Superior temporal gyrus (tissue), 1 donor: ENCODE measurements around the gene C3orf62.
A peak's percentile ranks its signal among the peaks of the same experiment; 100 is the strongest.
"Not testable (repeated sequence)": the region's sequence is repeated elsewhere in the genome, so short reads cannot be mapped to it uniquely, and the experiment has no call there.

Experiments
- DNase-seq: peaks from one replicate; pipeline ENCODE4 v3.0.0-alpha.2; 2016; ENCODE audit errors: extremely low spot score

C3orf62 gene

DNA sequence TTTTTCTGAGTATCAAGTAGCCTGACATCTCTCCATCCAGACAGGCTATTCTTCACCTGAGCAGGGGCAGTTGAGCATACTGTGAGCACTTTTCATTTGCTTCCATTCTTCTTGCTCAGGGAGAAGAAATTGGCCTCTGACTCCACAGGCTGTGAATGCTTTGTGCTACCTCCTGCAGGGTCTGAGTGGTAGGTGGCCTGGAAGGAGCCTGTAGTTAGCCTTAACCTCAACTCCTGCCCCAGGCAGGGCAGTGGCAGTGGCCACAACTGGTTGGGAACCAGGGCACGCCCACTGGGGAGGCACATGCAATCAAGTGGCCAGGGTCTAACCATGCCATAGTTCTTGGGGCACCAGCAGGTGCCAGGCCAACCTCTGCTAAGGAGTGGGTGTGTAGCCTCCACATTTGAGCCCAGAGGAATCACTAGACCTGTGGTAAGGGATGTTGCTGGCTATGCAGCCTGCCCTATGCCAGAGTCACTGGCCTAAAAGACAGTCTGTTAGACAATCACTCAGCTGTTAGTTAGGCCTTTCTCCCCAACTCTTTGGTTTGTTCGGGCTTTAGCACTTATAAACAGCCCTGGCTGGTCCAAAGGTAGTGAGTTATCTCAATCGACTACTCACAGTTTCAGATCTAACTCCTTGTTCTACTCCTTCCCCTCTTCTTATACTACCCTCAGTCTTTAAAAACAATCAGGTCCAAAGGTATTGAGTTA, 7.4 kb downstream of the C3orf62 start:
- no peak for DNase-seq

DNA sequence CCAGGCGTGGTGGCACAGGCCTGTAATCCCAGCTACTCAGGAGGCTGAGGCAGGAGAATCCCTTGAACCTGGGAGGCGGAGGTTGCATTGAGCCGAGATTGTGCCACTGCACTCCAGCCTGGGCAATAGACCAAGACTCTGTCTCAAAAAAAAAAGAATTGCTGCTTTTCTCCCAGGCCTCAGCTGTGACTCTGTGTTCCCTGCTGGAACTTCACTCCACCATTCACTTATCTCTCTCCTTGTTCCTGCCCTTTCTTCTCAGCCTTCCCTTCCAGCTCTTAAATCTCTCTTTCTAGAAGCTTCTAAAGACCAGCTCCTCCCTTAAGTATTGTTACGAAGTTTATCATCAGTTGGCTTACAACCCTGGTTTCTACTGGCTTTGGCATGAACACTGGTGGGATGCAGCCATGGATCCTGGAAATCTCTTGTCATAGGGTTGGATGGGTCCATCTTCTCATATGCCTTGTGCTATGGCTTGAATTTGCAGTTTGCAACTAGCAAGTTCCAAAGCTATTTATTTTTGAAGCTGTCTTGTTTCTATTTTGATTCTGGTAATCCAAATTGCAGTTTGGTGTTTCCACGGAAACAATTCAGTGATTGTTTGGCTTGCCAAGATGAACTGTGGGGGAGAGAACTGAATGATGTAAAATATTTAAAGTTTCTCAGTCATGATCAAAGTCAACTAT, 10.5 kb downstream of the C3orf62 start:
- peak; percentile 60 for DNase-seq

GRCh38 chr3:49265661-49266386, 11.2 kb downstream of the C3orf62 start:
- DNase-seq = no peak

- DNase-seq = no peak
Observed at GRCh38 chr3:49263159-49263889, 13.7 kb downstream of the C3orf62 start.

- no peak for DNase-seq
Observed at GRCh38 chr3:49260806-49261324, 16.2 kb downstream of the C3orf62 start.

DNA sequence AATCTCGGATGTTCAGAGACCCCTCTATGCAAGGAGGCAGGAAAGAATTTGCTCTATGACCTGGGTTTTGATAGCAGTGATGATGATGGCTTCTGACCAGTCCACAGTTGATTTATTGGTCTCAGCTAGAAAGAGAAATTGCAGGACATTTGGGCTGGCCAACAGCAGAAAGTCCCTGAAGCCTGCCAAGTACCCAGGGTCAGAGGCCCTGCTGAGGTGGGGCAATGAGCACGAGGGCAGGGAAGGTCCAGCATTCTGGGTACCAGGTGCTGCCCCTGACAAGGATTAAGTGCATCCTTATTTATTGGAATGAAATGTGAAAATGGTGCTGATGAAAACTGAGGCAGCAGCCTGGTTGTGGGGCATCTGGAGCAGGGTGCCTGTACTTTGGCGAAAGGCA, 19.8 kb downstream of the C3orf62 start:
- no peak for DNase-seq

DNA sequence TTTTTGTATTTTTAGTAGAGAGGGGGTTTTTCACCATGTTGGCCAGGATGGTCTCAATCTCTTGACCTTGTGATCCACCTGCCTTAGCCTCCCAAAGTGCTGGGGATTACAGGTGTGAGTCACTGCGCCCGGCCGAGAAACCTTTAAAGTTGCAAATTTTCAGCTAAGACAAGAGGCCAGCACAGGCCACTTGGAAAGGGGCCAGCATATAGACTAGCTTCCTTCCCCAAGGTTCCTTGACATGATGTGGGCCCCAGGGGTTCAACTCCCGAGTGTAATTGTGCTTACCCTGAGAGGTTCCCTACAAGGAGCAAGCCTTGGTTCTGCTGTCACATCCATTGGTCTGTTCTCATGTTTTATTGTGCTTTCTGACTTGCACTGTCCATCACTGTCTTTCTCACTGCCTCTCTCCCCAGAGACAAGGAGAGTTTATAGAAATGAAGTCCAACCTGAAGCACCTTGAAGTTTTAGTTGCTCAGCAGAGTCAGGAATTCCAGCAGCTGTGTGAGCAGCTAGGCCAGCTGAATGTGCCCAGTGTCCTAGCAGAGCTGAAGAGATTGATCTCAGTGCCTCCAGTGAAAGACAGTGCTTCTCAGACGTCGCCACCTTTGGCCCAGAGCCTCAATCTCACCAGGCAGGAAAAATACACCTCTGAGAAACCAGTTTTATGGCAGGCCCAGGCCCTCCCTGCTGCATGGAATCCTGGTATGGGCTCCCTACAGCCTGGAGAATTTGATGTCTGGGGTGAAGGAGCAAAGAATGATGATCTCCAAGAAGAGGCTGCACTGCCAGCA, 21.1 kb downstream of the C3orf62 start:
- no peak for DNase-seq

- no peak for DNase-seq
Observed at GRCh38 chr3:49255112-49255511, 21.9 kb downstream of the C3orf62 start.

- DNase-seq = no peak
Observed at GRCh38 chr3:49253512-49253911, 23.5 kb downstream of the C3orf62 start.

GRCh38 chr3:49248840-49249227, 28.2 kb downstream of the C3orf62 start:
- no peak for DNase-seq

DNA sequence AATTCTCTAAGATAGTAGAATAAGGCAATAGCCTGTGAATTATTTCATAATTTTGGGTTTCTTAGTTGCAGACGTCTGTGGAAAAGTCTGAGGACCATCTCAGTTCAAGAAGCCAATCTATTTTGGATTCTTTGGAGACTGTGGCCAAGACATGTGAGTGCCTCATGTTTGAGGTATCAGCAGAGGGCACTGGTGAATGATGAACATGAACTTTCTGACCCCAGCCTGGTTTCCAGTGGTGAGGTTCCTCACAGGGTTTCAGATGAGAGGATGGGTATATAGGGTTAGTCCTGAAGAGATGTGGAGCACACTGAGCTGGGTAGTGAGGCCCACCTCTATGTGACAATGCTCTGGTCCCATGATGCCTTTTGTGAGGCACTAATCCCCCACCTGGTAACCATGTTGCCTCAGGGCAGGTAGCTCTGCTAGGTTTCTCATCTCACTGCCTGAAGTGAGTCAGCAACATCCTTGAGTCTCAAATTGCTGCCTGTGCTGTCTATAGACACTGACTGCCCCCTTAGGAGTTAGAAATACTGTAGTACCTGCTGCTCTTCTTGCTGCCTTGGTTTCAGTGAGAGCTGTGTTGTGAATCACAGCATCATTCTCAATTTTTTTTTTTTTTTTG, 32.3 kb downstream of the C3orf62 start:
- no peak for DNase-seq

GRCh38 chr3:49240091-49240490, 36.9 kb downstream of the C3orf62 start:
- not testable (repeated sequence) for DNase-seq

DNA sequence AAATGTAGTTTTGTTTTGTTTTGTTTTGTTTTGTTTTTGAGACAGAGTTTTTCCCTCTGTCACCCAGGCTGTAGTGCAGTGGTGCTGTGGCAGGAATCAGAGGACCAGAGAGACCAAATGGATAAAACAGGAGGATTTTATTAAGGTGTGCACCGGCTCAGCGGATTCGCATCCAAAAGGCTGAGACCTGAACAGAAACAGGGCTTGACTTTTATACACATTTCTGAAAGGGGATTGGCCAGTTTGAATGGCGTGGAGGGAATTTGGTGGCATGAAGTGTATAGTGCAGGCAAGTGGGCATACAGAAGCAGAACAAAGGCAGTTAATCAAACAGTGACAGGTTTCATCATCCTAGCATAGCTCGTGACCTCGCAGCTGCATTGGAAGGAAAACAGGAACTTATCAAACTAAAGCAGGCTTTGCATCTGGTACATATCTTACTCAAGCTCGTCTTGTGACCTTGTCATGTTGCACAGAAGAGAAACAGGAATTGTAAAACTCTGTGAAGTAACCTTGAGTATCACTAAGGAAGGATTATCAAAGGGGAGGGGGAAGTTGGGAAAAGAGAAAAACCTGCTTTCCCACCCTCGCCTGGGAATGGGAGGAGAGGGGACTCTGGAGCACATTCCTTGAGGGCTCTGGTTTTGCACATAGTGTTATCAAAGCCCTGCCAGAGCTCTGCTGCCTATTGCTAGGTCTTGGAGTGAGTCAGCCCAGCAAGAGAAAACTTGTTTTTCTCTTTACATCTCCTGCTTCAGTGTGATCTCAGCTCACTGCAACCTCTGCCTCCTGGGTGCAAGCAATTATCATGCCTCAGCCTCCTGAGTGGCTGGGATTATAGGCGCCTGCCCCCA, 38.5 kb downstream of the C3orf62 start:
- DNase-seq = peak; percentile 26

DNA sequence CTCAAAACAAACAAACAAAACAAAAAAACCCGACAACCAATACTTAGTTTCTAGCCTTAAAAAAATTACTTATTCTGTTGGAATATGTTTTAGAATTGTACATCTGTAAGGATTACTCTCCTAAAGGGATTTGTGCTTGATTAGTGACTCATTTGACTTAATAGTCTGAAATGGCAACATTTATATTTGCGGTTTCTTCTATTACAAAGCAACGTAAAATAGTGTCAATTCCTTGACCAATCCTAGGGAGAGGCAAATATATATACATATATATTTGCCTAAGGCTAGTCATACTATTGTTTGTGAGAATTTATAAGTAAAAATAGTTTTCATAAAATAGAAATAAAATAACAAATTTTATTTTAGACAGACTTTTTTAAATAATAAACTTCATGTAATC, 39.7 kb downstream of the C3orf62 start:
- no peak for DNase-seq

GRCh38 chr3:49236226-49236625, 40.8 kb downstream of the C3orf62 start:
- DNase-seq = no peak

- not testable (repeated sequence) for DNase-seq
Observed at GRCh38 chr3:49228817-49229216, 48.2 kb downstream of the C3orf62 start.

GRCh38 chr3:49222002-49222401, 55.0 kb downstream of the C3orf62 start:
- no peak for DNase-seq

GRCh38 chr3:49220985-49221563, 56.0 kb downstream of the C3orf62 start:
- DNase-seq = not testable (repeated sequence)

GRCh38 chr3:49219132-49219531, 57.9 kb downstream of the C3orf62 start:
- DNase-seq = no peak
